Nephron (organoid): Measurements from ENCODE around the gene SPATA7.

Source experiments
- H3K27ac Mint-ChIP-seq, 3 experiments: 2 replicates each; pipeline ENCODE4 v1.8.0; 2020; ENCODE audit warnings: mixed read lengths in 3 of 3, mild to moderate bottlenecking in 2 of 3, moderate library complexity in 1 of 3
- H3K27me3 Mint-ChIP-seq: 2 replicates; pipeline ENCODE4 v1.8.0; 2021; ENCODE audit warnings: low read depth, mild to moderate bottlenecking, moderate library complexity, mixed read lengths
- H3K36me3 Mint-ChIP-seq: 2 replicates; pipeline ENCODE4 v1.8.0; 2020; ENCODE audit warnings: low read depth, mixed read lengths
- H3K4me1 Mint-ChIP-seq: 2 replicates; pipeline ENCODE4 v1.8.0; 2020; ENCODE audit warnings: mixed read lengths
- H3K4me3 Mint-ChIP-seq, 3 experiments: 2 replicates each; pipeline ENCODE4 v1.8.0; 2020; ENCODE audit warnings: mild to moderate bottlenecking in 3 of 3, mixed read lengths in 3 of 3, moderate library complexity in 2 of 3
- H3K9me3 Mint-ChIP-seq: 2 replicates; pipeline ENCODE4 v1.8.0; 2020; ENCODE audit warnings: mixed read lengths
- CTCF ChIP-seq, 3 experiments: fragments of 200-600 bp; sonication (generic); IDR thresholded peaks; one replicate each; pipeline ENCODE4 v1.5.0; 2021; ENCODE audit warnings: antibody characterized with exemption in 3 of 3; ENCODE audit not compliant: unreplicated experiment in 3 of 3

Gene SPATA7

GRCh38 chr14:88351966-88352691 is 33.3 kb upstream of the SPATA7 start:
- Mint-ChIP-seq H3K4me3 (no peak overlapping the region), H3K4me1 (peaks cover 12% of the 10 kb centered on the region), H3K27me3 (no peaks in the 10 kb centered on the region), H3K36me3 (no peaks in the 10 kb centered on the region), H3K27ac (peak overlapping the region in 1 of 3 experiments; percentile 24), H3K9me3 (no peaks in the 10 kb centered on the region)
- no peak for TF ChIP-seq CTCF (IDR thresholded peaks at IDR 0.05; ENCODE audit: unreplicated experiment in 3 of 3)

DNA sequence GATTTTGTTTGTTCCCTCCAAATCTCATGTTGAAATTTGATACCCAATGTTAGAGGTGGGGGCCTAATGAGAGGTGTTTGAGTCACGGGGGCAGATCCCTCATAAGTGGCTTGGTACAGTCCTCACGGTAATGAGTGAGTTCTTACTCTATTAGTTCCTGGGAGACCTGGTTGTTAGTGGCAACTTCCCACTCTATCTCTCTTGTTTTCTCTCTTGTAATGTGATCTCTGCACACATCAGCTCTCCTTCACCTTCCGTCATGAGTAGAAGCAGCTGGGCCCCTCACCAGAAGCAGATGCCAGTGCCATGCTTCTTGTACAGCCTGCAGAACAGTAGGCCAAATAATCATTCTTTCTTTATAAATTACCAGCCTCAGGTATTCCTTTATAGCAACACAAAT is 32.8 kb upstream of the SPATA7 start:
- Mint-ChIP-seq H3K4me3 (no peak overlapping the region), H3K27ac (peak overlapping the region in 2 of 3 experiments; percentile 24 to 27), H3K4me1 (peaks cover 12% of the 10 kb centered on the region), H3K9me3 (no peaks in the 10 kb centered on the region), H3K27me3 (no peaks in the 10 kb centered on the region), H3K36me3 (no peaks in the 10 kb centered on the region)
- no peak for TF ChIP-seq CTCF (IDR thresholded peaks at IDR 0.05; ENCODE audit: unreplicated experiment in 3 of 3)

DNA sequence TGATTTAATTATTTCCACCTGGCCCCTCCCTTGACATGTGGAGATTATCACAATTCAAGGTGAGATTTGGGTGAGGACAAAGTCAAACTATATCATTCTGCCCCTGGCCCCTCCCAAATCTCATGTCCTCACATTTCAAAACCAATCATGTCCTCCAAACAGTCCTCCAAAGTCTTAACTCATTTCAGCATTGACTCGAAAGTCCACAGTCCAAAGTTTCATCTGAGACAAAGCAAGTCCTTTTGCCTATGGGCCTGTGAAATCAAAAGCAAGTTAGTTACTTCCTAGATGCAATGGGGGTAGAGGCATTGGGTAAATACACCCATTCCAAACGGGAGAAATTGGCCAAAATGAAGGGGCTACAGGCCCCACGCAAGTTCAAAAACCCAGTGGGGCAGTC is 31.1 kb upstream of the SPATA7 start:
- peaks cover 8% of the 10 kb centered on the region for H3K27me3 Mint-ChIP-seq
- no peaks in the 10 kb centered on the region for H3K9me3 Mint-ChIP-seq
- no peak overlapping the region for H3K27ac Mint-ChIP-seq
- no peaks in the 10 kb centered on the region for H3K36me3 Mint-ChIP-seq
- TF ChIP-seq CTCF (IDR thresholded peaks at IDR 0.05; ENCODE audit: unreplicated experiment in 3 of 3): no peak
- H3K4me3 Mint-ChIP-seq: no peak overlapping the region
- peaks cover 12% of the 10 kb centered on the region for H3K4me1 Mint-ChIP-seq

DNA sequence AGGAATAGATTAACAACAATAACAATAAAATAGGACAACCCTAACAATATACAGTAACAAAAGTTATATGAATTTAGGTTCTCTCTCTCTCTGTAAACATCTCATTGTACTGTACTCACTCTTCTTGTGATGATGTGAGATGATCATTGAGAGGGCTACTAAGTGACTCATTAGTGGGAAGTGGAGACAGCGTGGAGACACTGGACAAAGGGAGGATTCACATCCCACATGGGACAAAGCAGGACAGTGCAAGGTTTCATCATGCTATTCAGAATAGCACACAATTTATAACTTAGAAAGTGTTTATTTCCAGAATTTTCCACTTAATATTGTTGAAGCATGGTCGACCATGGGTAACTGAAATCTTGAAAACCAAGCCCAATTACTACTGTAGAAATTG is 26.0 kb upstream of the SPATA7 start:
- TF ChIP-seq CTCF (IDR thresholded peaks at IDR 0.05; ENCODE audit: unreplicated experiment in 3 of 3): no peak
- no peak overlapping the region for H3K27ac Mint-ChIP-seq
- no peaks in the 10 kb centered on the region for H3K36me3 Mint-ChIP-seq
- H3K27me3 Mint-ChIP-seq: peaks cover 15% of the 10 kb centered on the region
- H3K4me3 Mint-ChIP-seq: no peak overlapping the region
- no peaks in the 10 kb centered on the region for H3K4me1 Mint-ChIP-seq
- H3K9me3 Mint-ChIP-seq: no peaks in the 10 kb centered on the region

- H3K9me3 Mint-ChIP-seq: peaks cover 1% of the 10 kb centered on the region
- H3K4me1 Mint-ChIP-seq: no peaks in the 10 kb centered on the region
- H3K27me3 Mint-ChIP-seq: peaks cover 7% of the 10 kb centered on the region
- no peak overlapping the region for H3K4me3 Mint-ChIP-seq
- H3K36me3 Mint-ChIP-seq: no peaks in the 10 kb centered on the region
- H3K27ac Mint-ChIP-seq: no peak overlapping the region
- no peak for TF ChIP-seq CTCF (IDR thresholded peaks at IDR 0.05; ENCODE audit: unreplicated experiment in 3 of 3)
These were observed 21.8 kb upstream of the SPATA7 start for GRCh38 chr14:88363644-88364043.
